Bronchial epithelial cell (primary cell): Measurements from ENCODE around the gene SHB. TPM values are rescaled to one million over a fixed set of nuclear protein-coding genes. Genes with fewer than 3 reads are reported as not detected.

Experiments
- DNase-seq: peaks from one replicate; pipeline ENCODE4 v3.0.0-alpha.2; 2010; ENCODE audit warnings: low read depth
- FAIRE-seq: peaks from 2 replicates; lab custom pipeline; 2011; peaks lifted over from hg19 to GRCh38; lab: Jason Lieb, UNC
- H3K27me3 ChIP-seq: 2 replicates; pipeline ENCODE4 v1.5.1; 2011; ENCODE audit warnings: low read length; ENCODE audit not compliant: control insufficient read depth, insufficient read depth
- H3K36me3 ChIP-seq: 2 replicates; pipeline ENCODE4 v1.5.1; 2011; ENCODE audit warnings: low read length; ENCODE audit not compliant: control insufficient read depth, insufficient read depth
- H3K4me3 ChIP-seq: 2 replicates; pipeline ENCODE4 v1.5.1; 2011; ENCODE audit warnings: mild to moderate bottlenecking, low read depth, low read length, control low read depth
- CTCF ChIP-seq: IDR thresholded peaks from 2 replicates; pipeline ENCODE4 v1.5.1; 2011; ENCODE audit warnings: mild to moderate bottlenecking, moderate library complexity, low read length, control low read depth, inconsistent platforms; ENCODE audit not compliant: insufficient read depth, severe bottlenecking
- total RNA-seq: library from RNA; depleted of rRNA; stranded (reverse); fragments of >200 nt; gene quantifications from 2 replicates; pipeline ENCODE4 v1.2.1, GENCODE V29; 2014

SHB gene
- 14.5 and 16.6 TPM in 2 replicates for total RNA-seq

- no peaks in the 10 kb centered on the region for H3K36me3 ChIP-seq
- FAIRE-seq (no peak), DNase-seq (no peak)
- peak; percentile 70 for TF ChIP-seq CTCF
- no peaks in the 10 kb centered on the region for H3K27me3 ChIP-seq
- peak within 1 kb of the TSS; percentile 81 for H3K4me3 ChIP-seq
These were observed at the start of gene SHB for GRCh38 chr9:38068701-38069628. Gene SHB, minus strand, starts transcription at chr9:38069227. Its CDS starts 582 bp downstream, at chr9:38068645.

- no peak overlapping the region for H3K4me3 ChIP-seq
- H3K36me3 ChIP-seq: no peaks in the 10 kb centered on the region
- no peak for DNase-seq
- no peak for TF ChIP-seq CTCF
- no peak for FAIRE-seq
- peaks cover 6% of the 10 kb centered on the region for H3K27me3 ChIP-seq
These were observed 48.6 kb upstream of the SHB start for GRCh38 chr9:38117651-38118050.

- H3K27me3 ChIP-seq: peaks cover 3% of the 10 kb centered on the region
- no peak for TF ChIP-seq CTCF
- no peak overlapping the region for H3K4me3 ChIP-seq
- DNase-seq (no peak), FAIRE-seq (no peak)
- H3K36me3 ChIP-seq: no peaks in the 10 kb centered on the region
These were observed 45.9 kb upstream of the SHB start for GRCh38 chr9:38114905-38115304.

GRCh38 chr9:38112456-38112855 lies 43.4 kb upstream of the SHB start:
- H3K4me3 ChIP-seq: no peak overlapping the region
- DNase-seq (no peak), FAIRE-seq (no peak)
- no peak for TF ChIP-seq CTCF
- peaks cover 3% of the 10 kb centered on the region for H3K27me3 ChIP-seq
- no peaks in the 10 kb centered on the region for H3K36me3 ChIP-seq

- DNase-seq: peak; percentile 29
- no peaks in the 10 kb centered on the region for H3K36me3 ChIP-seq
- no peak for FAIRE-seq
- TF ChIP-seq CTCF: no peak
- H3K4me3 ChIP-seq: no peak overlapping the region
- peaks cover 3% of the 10 kb centered on the region for H3K27me3 ChIP-seq
These were observed 43.0 kb upstream of the SHB start for GRCh38 chr9:38112049-38112448.
